Breast epithelium (tissue), 4 donors: ENCODE measurements around the gene VAPA. TPM values are rescaled to one million over a fixed set of nuclear protein-coding genes. Genes with fewer than 3 reads are reported as not detected.

ENCODE experiments used
- DNase-seq, 2 donors: peaks; one replicate each; pipeline ENCODE4 v3.0.0-alpha.2; 2019; ENCODE audit warnings: low spot score in 2 of 2
- H3K27ac ChIP-seq, 2 donors: fragments of 200-600 bp; sonication (generic) in 1 of 2; one replicate each; pipeline ENCODE4 v1.5.1; 2016 to 2019; ENCODE audit warnings: mild to moderate bottlenecking in 1 of 2
- H3K27me3 ChIP-seq, 2 donors: fragments of 200-600 bp; sonication (generic) in 1 of 2; one replicate each; pipeline versions ENCODE4 v1.5.1 to v1.6.0; 2017 to 2019; ENCODE audit warnings: control low read depth in 1 of 2, mild to moderate bottlenecking in 1 of 2
- H3K36me3 ChIP-seq: fragments of 200-600 bp; one replicate; pipeline ENCODE4 v1.5.1; 2019
- H3K4me1 ChIP-seq, 2 donors: fragments of 200-600 bp; sonication (generic); one replicate each; pipeline ENCODE4 v1.5.1; 2016 to 2019; ENCODE audit warnings: control low read depth in 1 of 2
- H3K4me3 ChIP-seq, 3 donors: fragments of 200-600 bp; sonication (generic); 1 replicate in 2 of 3; 2 replicates in 1 of 3; pipeline ENCODE4 v1.5.1; 2016 to 2019; ENCODE audit warnings: mild to moderate bottlenecking in 3 of 3, moderate library complexity in 2 of 3
- H3K9me3 ChIP-seq, 2 donors: fragments of 200-600 bp; sonication (generic) in 1 of 2; one replicate each; pipeline ENCODE4 v1.5.1; 2016 to 2019; ENCODE audit warnings: control low read depth in 1 of 2
- POLR2A ChIP-seq: fragments of 450-650 bp; IDR thresholded peaks from one replicate; pipeline ENCODE4 v1.6.1; 2016; ENCODE audit warnings: antibody characterized with exemption, mild to moderate bottlenecking, moderate library complexity
- POLR2AphosphoS5 ChIP-seq, 3 donors: sonication (generic); formaldehyde crosslinking; IDR thresholded peaks; one replicate each; pipeline ENCODE4 v1.6.1; 2017; ENCODE audit warnings: antibody characterized with exemption in 3 of 3
- intact Hi-C: fragments of 100-400 bp; cut with DNase I; formaldehyde crosslinking; loops from one replicate; pipeline ENCODE4 v1.15.1; 2023; ENCODE audit warnings: low total_unique reads
- total RNA-seq, 3 donors: library from RNA; depleted of rRNA; stranded (reverse); fragments of >200 nt; gene quantifications; one replicate each; pipeline ENCODE4 v1.1.0, GENCODE V29; 2016
- TF ChIP-seq, protein P1 (sequence below), 3 donors: fragments of 450-650 bp; IDR thresholded peaks; one replicate each; pipeline ENCODE4 v1.5.1; 2016 to 2017; ENCODE audit warnings: antibody characterized with exemption in 3 of 3, mild to moderate bottlenecking in 3 of 3, moderate library complexity in 3 of 3

The VAPA gene
- total RNA-seq, 3 donors from 2014 or later, result 235 to 263 (median 260) TPM

DNA sequence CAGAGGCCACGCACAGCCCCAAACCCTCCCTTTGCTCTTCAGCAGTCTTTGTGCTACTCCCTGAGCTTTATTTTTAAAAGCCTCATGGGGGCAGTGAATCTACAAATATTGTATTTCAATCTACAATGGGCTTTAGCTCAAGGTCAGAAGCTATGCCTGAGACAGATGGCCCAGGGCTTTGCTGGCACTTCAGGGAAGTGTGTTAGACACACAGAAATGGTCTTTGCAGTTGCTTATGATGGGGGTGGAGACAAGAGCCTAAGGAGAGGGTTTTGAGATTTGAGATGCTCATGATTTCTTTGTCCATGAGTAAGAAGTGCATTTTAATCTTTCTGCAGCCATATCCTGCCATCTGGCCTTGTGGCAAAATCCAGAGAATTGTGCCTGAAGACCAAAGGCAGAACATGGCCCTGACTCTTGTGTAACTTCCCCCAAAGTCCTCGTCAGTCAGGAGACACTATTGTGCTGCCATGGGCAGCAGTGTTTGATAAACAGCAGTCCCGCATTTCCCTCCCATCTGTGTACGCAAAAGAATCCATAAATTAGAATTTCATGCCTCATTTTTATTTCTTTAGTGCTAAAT, 92.6 kb downstream of the VAPA start:
- Histone ChIP-seq H3K4me1 (no peaks in the 10 kb centered on the region), H3K9me3 (no peaks in the 10 kb centered on the region), H3K4me3 (no peak overlapping the region), H3K27me3 (no peaks in the 10 kb centered on the region), H3K27ac (no peak overlapping the region), H3K36me3 (no peaks in the 10 kb centered on the region)
- no peak for DNase-seq
- no peak for TF ChIP-seq POLR2A
- no peak for TF ChIP-seq POLR2AphosphoS5 (IDR thresholded peaks at IDR 0.05)
- intact Hi-C loops, result no loop called here

- Histone ChIP-seq H3K27me3 (no peaks in the 10 kb centered on the region), H3K4me1 (no peaks in the 10 kb centered on the region), H3K27ac (no peak overlapping the region), H3K36me3 (no peaks in the 10 kb centered on the region), H3K4me3 (no peak overlapping the region), H3K9me3 (no peaks in the 10 kb centered on the region)
- no peak for DNase-seq
- TF ChIP-seq POLR2AphosphoS5 (IDR thresholded peaks at IDR 0.05), result no peak
- TF ChIP-seq, protein P1, sequence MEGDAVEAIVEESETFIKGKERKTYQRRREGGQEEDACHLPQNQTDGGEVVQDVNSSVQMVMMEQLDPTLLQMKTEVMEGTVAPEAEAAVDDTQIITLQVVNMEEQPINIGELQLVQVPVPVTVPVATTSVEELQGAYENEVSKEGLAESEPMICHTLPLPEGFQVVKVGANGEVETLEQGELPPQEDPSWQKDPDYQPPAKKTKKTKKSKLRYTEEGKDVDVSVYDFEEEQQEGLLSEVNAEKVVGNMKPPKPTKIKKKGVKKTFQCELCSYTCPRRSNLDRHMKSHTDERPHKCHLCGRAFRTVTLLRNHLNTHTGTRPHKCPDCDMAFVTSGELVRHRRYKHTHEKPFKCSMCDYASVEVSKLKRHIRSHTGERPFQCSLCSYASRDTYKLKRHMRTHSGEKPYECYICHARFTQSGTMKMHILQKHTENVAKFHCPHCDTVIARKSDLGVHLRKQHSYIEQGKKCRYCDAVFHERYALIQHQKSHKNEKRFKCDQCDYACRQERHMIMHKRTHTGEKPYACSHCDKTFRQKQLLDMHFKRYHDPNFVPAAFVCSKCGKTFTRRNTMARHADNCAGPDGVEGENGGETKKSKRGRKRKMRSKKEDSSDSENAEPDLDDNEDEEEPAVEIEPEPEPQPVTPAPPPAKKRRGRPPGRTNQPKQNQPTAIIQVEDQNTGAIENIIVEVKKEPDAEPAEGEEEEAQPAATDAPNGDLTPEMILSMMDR (IDR thresholded peaks at IDR 0.05), result no peak
- no peak for TF ChIP-seq POLR2A
- intact Hi-C loops, result no loop called here
Observed at GRCh38 chr18:10008006-10008647, 94.3 kb downstream of the VAPA start.

Other genes with a start within 250 kb of the VAPA start
- gene RAB31, start 205.7 kb upstream of the VAPA start, total RNA-seq, result 100 to 1,000 TPM in 1 of 3 donors, 10 to 100 TPM in 2; 22.4 to 110 (median 32.4) TPM
- under 1 TPM in 1 of 3 donors, not detected in 2; 0.16 TPM for gene TXNDC2, start 28.0 kb upstream of the VAPA start, total RNA-seq